CD14-positive monocyte (primary cell): ENCODE data around the gene MUC5AC. TPM values are rescaled to one million over a fixed set of nuclear protein-coding genes. Genes with fewer than 3 reads are reported as not detected.

Experiments used
- DNase-seq, 3 donors: peaks; one replicate each; pipeline ENCODE4 v3.0.0-alpha.2; 2011 to 2022
- H2AFZ ChIP-seq: 2 replicates; pipeline ENCODE4 v1.6.0; 2012; ENCODE audit warnings: mild to moderate bottlenecking, low read depth, low read length, inconsistent platforms; ENCODE audit not compliant: insufficient read depth, poor library complexity, severe bottlenecking
- H3K27ac ChIP-seq, 2 donors: 1 replicate in 1 of 2; 2 replicates in 1 of 2; pipeline ENCODE4 v1.5.1; 2012 to 2013; ENCODE audit warnings: low read length in 2 of 2, control low read depth in 1 of 2, inconsistent platforms in 1 of 2, low read depth in 1 of 2, mild to moderate bottlenecking in 1 of 2
- H3K27me3 ChIP-seq, 2 donors: one replicate each; pipeline versions ENCODE4 v1.6.0 to v1.6.1; 2011 to 2013; ENCODE audit warnings: low read length in 2 of 2; ENCODE audit not compliant: control insufficient read depth in 2 of 2, insufficient read depth in 2 of 2
- H3K36me3 ChIP-seq, 2 donors: replicated peaks in 1 of 2; 1 replicate in 1 of 2; 2 replicates in 1 of 2; pipeline versions ENCODE4 v1.5.1 to v1.6.1; 2012 to 2013; ENCODE audit warnings: low read length in 2 of 2, control low read depth in 1 of 2, inconsistent platforms in 1 of 2, mild to moderate bottlenecking in 1 of 2; ENCODE audit not compliant: insufficient read depth in 2 of 2, control insufficient read depth in 1 of 2
- H3K4me1 ChIP-seq, 2 donors: 1 replicate in 1 of 2; 2 replicates in 1 of 2; pipeline versions ENCODE4 v1.5.1 to v1.6.1; 2012 to 2013; ENCODE audit warnings: low read length in 2 of 2, control low read depth in 1 of 2, inconsistent platforms in 1 of 2, mild to moderate bottlenecking in 1 of 2, moderate library complexity in 1 of 2; ENCODE audit not compliant: insufficient read depth in 2 of 2, control insufficient read depth in 1 of 2
- H3K4me2 ChIP-seq: replicated peaks from 2 replicates; pipeline ENCODE3; 2012; ENCODE audit warnings: low read length, moderate library complexity, mild to moderate bottlenecking; ENCODE audit not compliant: poor library complexity, severe bottlenecking; ENCODE audit errors: extremely low read depth
- H3K4me3 ChIP-seq, 3 experiments: fragments of 200-600 bp in 1 of 3; sonication (generic) in 1 of 3; replicated peaks in 1 of 3; 1 replicate in 2 of 3; 2 replicates in 1 of 3; pipeline ENCODE4 v1.5.1; 2011 to 2013; ENCODE audit warnings: low read length in 3 of 3, mild to moderate bottlenecking in 3 of 3, control low read depth in 2 of 3, low read depth in 2 of 3, inconsistent platforms in 1 of 3, moderate library complexity in 1 of 3
- H3K79me2 ChIP-seq: 2 replicates; pipeline ENCODE4 v1.6.0; 2012; ENCODE audit warnings: mild to moderate bottlenecking, control low read depth, inconsistent platforms, low read length, moderate library complexity; ENCODE audit not compliant: insufficient read depth
- H3K9ac ChIP-seq: 2 replicates; pipeline ENCODE4 v1.6.0; 2017; ENCODE audit warnings: low read length, mild to moderate bottlenecking; ENCODE audit not compliant: insufficient read depth, poor library complexity, severe bottlenecking
- H3K9me3 ChIP-seq, 2 donors: replicated peaks in 1 of 2; 1 replicate in 1 of 2; 2 replicates in 1 of 2; pipeline versions ENCODE4 v1.5.1 to v1.6.1; 2012 to 2013; ENCODE audit warnings: low read length in 2 of 2, control low read depth in 1 of 2; ENCODE audit not compliant: control insufficient read depth in 1 of 2, insufficient read depth in 1 of 2
- H4K20me1 ChIP-seq: 2 replicates; pipeline ENCODE4 v1.6.0; 2012; ENCODE audit warnings: mild to moderate bottlenecking, low read length, control low read depth, moderate library complexity; ENCODE audit not compliant: insufficient read depth
- H3K27ac Mint-ChIP-seq, 7 donors: one replicate each; pipeline ENCODE4 v1.8.0; 2020; ENCODE audit warnings: mild to moderate bottlenecking in 7 of 7, mixed read lengths in 7 of 7, moderate library complexity in 6 of 7, inconsistent platforms in 2 of 7
- H3K27me3 Mint-ChIP-seq, 3 donors: one replicate each; pipeline ENCODE4 v1.8.0; 2021 to 2022; ENCODE audit warnings: low read depth in 3 of 3, mild to moderate bottlenecking in 3 of 3, mixed read lengths in 3 of 3, moderate library complexity in 3 of 3, inconsistent platforms in 1 of 3
- H3K36me3 Mint-ChIP-seq, 2 donors: one replicate each; pipeline ENCODE4 v1.8.0; 2020; ENCODE audit warnings: mixed read lengths in 2 of 2, inconsistent platforms in 1 of 2, mild to moderate bottlenecking in 1 of 2
- H3K4me1 Mint-ChIP-seq: one replicate; pipeline ENCODE4 v1.8.0; 2020; ENCODE audit warnings: mild to moderate bottlenecking, mixed read lengths
- H3K4me3 Mint-ChIP-seq, 2 donors: one replicate each; pipeline ENCODE4 v1.8.0; 2020; ENCODE audit warnings: mild to moderate bottlenecking in 2 of 2, mixed read lengths in 2 of 2, moderate library complexity in 1 of 2
- H3K9me3 Mint-ChIP-seq, 7 donors: one replicate each; pipeline ENCODE4 v1.8.0; 2020 to 2022; ENCODE audit warnings: mixed read lengths in 7 of 7, mild to moderate bottlenecking in 6 of 7, moderate library complexity in 6 of 7, inconsistent platforms in 2 of 7
- CTCF ChIP-seq: fragments of 200-600 bp; IDR thresholded peaks from one replicate; pipeline ENCODE4 v1.8.0; 2022; ENCODE audit warnings: antibody characterized with exemption, mild to moderate bottlenecking
- WGBS: methylation state at CpG from one replicate; pipeline ENCODE4 v1.1.5; 2013; ENCODE audit warnings: missing lambda C conversion rate; ENCODE audit not compliant: insufficient coverage; 5-methylcytosine and 5-hydroxymethylcytosine counted together
- intact Hi-C, 2 donors: fragments of 100-400 bp; cut with micrococcal nuclease; formaldehyde crosslinking; loops; one replicate each; pipeline versions ENCODE4 v1.15.0 to v1.15.1; 2023
- polyA plus RNA-seq, 3 donors: library from polyadenylated mRNA; depleted of rRNA in 1 of 3; unstranded in 2 of 3; stranded (reverse) in 1 of 3; fragments of 300-500 nt in 2 of 3; fragments of >200 nt in 1 of 3; fragmentation: Illumina TruSeq in 2 of 3; gene quantifications; 1 replicate in 2 of 3; 2 replicates in 1 of 3; pipeline ENCODE4 v1.2.3, GENCODE V29; 2012 to 2021

Gene MUC5AC
- polyA plus RNA-seq, 3 donors, result not detected

- no peak overlapping the region for H3K27ac Mint-ChIP-seq
- WGBS, result 90% methylated on average over 13 of the region's 13 CpGs
- no peaks in the 10 kb centered on the region for H3K79me2 ChIP-seq
- H3K27me3 Mint-ChIP-seq, result peaks cover 0 to 4% (median 3%) of the 10 kb centered on the region in 3 donors
- H3K36me3 Mint-ChIP-seq, result no peaks in the 10 kb centered on the region
- H3K4me1 ChIP-seq, result no peaks in the 10 kb centered on the region
- H3K9me3 ChIP-seq, result peaks cover 5 to 18% of the 10 kb centered on the region in 2 donors
- H3K4me3 Mint-ChIP-seq, result no peak overlapping the region
- H3K4me1 Mint-ChIP-seq, result no peaks in the 10 kb centered on the region
- no peak for DNase-seq
- H3K36me3 ChIP-seq, result no peaks in the 10 kb centered on the region
- no peak overlapping the region for H3K4me3 ChIP-seq
- H3K9ac ChIP-seq, result no peak overlapping the region
- no peaks in the 10 kb centered on the region for H4K20me1 ChIP-seq
- no peaks in the 10 kb centered on the region for H3K27me3 ChIP-seq
- H3K27ac ChIP-seq, result no peak overlapping the region
- peaks cover 7 to 13% (median 10%) of the 10 kb centered on the region in 7 donors for H3K9me3 Mint-ChIP-seq
- H2AFZ ChIP-seq, result no peak overlapping the region
- no peak overlapping the region for H3K4me2 ChIP-seq
- intact Hi-C loops, result no loop called here
- TF ChIP-seq CTCF, result no peak
Observed at GRCh38 chr11:1237128-1237580, 79.4 kb downstream of the MUC5AC start.

- H3K4me2 ChIP-seq, result no peak overlapping the region
- H3K4me3 ChIP-seq, result no peak overlapping the region
- Mint-ChIP-seq H3K9me3 (peaks cover 14 to 20% (median 17%) of the 10 kb centered on the region in 7 donors), H3K27me3 (peaks cover 0 to 5% (median 4%) of the 10 kb centered on the region in 3 donors), H3K4me1 (no peaks in the 10 kb centered on the region), H3K4me3 (no peak overlapping the region), H3K36me3 (no peaks in the 10 kb centered on the region), H3K27ac (no peak overlapping the region)
- no peak for DNase-seq
- H3K36me3 ChIP-seq, result no peaks in the 10 kb centered on the region
- 88% methylated on average over 6 of the region's 10 CpGs for WGBS
- H4K20me1 ChIP-seq, result no peaks in the 10 kb centered on the region
- peaks cover 11 to 25% of the 10 kb centered on the region in 2 donors for H3K9me3 ChIP-seq
- H3K27me3 ChIP-seq, result no peaks in the 10 kb centered on the region
- H3K9ac ChIP-seq, result no peak overlapping the region
- intact Hi-C loops, result no loop called here
- H3K79me2 ChIP-seq, result no peaks in the 10 kb centered on the region
- H2AFZ ChIP-seq, result no peak overlapping the region
- H3K27ac ChIP-seq, result no peak overlapping the region
- no peaks in the 10 kb centered on the region for H3K4me1 ChIP-seq
- no peak for TF ChIP-seq CTCF
Observed at GRCh38 chr11:1237851-1238250, 80.1 kb downstream of the MUC5AC start.
